Anterior cingulate cortex (tissue), 58 donors: ENCODE results near the gene C11orf87.

Experiments
- DNase-seq, 58 donors: peaks; one replicate each; lab custom pipeline; 2025; lab: John Stamatoyannopoulos, UW

Gene C11orf87

GRCh38 chr11:109435121-109435742, 13.2 kb downstream of the C11orf87 start:
- peak in 1 of 58 donors; percentile 28 for DNase-seq

GRCh38 chr11:109439684-109440083, 17.7 kb downstream of the C11orf87 start:
- DNase-seq, result peak in 1 of 58 donors; percentile 12

GRCh38 chr11:109443052-109443451, 21.1 kb downstream of the C11orf87 start:
- DNase-seq, result no peak

GRCh38 chr11:109454857-109455256, 32.9 kb downstream of the C11orf87 start:
- no peak for DNase-seq
